HG03575 (cell line): ENCODE measurements around the gene LDLRAD4.
A peak's percentile ranks its signal among the peaks of the same experiment; 100 is the strongest.
"Not testable (repeated sequence)": the region's sequence is repeated elsewhere in the genome, so short reads cannot be mapped to it uniquely, and the experiment has no call there.

Experiments used
- ATAC-seq: cut with Tn5 transposase; IDR thresholded peaks from one replicate; pipeline ENCODE4 v1.9.1; 2021; ENCODE audit not compliant: unreplicated experiment, insufficient number of reproducible peaks, low FRiP score; ENCODE audit errors: extremely low read depth

The LDLRAD4 gene

GRCh38 chr18:13476312-13476711, 257.8 kb downstream of the LDLRAD4 start:
- ATAC-seq, result not testable (repeated sequence)

DNA sequence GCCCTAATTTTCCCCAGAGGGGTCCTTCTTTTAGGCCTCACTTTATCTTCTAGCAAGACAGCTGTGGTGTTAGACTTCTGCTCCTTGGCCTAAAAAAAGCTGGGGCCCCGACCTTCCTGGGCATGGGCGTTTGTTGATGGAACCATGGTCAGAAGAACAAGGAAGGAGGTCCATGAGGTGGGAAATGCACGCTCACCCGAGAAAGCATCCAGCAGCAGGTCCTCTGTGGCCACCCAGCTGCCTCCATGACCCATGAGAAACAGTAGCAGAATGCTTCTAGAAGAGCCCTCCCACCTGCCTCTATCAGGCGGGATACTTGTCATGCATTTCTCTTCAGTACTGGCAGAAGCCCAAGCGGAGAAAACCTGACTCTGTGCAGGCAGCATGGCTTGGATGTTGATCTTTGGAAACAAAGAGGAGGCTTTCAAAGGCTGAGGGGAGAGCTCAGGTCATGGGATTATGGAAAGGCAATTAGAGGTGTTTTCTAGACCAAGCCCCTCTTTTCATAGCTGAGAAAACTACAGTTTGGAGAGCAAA, 258.7 kb downstream of the LDLRAD4 start:
- no peak for ATAC-seq

DNA sequence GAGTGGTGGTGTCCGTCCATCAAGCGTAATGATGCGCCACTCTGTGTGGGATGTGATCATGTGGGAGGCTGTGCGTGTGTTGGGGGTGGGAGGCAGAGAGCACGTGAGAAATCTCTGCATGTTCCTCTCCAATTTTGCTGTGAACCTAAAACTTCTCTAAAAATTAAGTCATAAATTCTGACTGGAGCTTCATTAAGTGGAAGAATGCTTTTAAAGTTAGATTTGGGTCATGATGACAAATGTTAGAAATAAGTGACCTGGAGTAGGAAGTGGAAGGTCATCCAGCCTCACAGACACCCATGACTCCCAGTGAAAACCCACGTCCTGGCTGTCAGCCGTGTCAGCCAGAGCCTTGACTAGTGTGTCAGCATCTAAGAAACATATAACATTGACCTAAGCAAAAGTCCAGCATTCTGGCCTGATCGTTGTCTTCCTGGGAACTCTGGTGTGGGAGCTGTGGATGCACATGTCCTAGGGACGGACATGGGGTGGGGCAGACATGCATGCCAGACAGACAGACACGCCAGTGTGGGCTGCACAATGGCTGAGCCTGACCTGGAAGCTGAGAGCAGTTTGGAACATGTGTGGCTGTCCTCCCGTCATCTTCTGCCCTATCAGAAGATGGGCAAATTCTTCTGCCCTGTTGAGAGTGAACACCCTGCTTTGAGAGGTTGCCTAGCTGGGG, 262.2 kb downstream of the LDLRAD4 start:
- ATAC-seq, result no peak

GRCh38 chr18:13481331-13481730, 262.8 kb downstream of the LDLRAD4 start:
- ATAC-seq, result no peak

- peak; percentile 91 for ATAC-seq
Measured at GRCh38 chr18:13481820-13482617, 263.5 kb downstream of the LDLRAD4 start.

- no peak for ATAC-seq
Measured at GRCh38 chr18:13482618-13482945, 264.0 kb downstream of the LDLRAD4 start.

DNA sequence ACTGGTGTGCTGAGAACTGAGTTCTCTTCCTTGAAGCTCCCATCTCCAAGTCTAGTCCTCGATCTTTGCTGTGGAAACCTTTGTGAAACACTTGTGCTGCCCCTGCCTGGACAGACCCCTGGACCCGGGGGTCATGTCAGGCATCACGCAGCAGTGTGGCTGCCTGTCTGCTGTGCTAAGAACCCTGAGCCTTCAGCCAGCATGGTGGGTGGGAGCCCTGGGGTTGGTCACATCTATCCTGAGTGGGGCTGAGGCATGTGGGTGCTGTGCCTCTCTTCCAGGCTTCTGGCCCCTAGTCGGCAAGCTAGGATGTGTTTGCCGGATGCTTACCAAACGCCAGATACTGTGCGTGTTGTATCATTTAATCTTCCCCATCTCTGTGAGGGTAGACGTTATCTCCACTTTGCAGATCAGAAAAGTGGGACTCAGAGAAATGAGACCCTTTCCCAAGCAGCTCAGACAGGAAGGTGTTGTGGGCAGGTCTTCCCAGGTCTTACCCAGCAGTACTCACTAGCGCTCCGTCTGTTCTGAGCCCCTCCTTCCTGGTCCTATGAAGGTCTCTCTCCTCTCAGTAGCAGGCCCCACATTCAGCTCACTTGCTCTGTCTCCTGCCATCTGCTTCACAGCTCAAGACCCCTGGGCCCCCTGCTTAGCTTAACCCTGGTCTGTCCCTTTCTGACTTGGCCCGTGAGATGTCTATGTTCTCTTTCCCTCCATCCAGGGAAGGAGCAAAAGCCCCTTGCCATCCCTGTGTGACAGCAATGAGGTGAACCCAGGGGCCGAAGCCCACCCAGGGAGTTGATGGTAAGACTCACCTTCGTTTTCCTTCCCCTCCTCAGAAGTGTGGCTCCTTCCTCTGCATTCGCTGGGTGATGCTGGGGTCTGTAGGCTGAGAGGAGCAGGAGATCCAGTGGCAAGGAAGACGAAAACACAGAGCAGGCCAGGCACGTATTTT, 265.0 kb downstream of the LDLRAD4 start:
- no peak for ATAC-seq

DNA sequence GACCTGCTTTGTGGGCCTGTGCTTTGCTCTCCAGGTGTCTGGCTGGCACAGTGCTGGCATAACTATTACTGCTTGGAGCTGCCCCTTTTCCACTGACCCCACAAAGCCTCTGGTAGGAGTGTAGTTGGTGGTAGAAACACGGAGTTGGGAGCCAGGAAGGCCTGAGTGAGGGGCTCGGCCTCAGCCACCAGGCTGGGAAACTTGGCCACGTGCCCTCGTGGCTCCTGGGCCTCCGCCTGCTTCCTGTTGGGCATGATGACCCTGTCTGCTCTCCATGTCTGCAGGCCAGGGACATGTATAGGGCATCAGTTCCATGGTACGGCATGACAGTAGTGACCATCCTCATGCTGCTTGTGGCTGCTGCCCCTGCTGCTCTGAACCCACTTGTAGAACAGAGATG, 266.6 kb downstream of the LDLRAD4 start:
- no peak for ATAC-seq

GRCh38 chr18:13485604-13486003, 267.0 kb downstream of the LDLRAD4 start:
- ATAC-seq, result no peak

GRCh38 chr18:13486284-13486683, 267.7 kb downstream of the LDLRAD4 start:
- no peak for ATAC-seq

DNA sequence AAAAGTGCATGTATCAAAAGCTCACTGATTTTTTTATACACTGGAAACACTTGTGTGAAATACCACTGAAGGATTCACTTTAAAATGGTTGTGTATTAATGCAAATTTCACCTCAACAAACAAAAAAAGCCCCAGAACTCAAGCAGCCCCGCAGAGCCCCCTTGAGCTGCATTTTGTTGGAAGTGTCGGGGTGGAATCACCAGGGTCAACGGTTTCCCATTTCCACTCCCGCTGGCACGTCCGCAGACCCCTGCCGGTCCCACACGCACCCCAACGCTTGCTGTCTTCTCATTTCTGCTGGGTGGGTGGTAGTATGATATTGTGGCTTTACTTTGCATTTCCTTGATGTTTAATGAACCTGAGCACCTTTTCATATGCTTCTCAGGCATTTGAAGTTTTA, 268.1 kb downstream of the LDLRAD4 start:
- ATAC-seq, result no peak

GRCh38 chr18:13487237-13487636, 268.7 kb downstream of the LDLRAD4 start:
- no peak for ATAC-seq

DNA sequence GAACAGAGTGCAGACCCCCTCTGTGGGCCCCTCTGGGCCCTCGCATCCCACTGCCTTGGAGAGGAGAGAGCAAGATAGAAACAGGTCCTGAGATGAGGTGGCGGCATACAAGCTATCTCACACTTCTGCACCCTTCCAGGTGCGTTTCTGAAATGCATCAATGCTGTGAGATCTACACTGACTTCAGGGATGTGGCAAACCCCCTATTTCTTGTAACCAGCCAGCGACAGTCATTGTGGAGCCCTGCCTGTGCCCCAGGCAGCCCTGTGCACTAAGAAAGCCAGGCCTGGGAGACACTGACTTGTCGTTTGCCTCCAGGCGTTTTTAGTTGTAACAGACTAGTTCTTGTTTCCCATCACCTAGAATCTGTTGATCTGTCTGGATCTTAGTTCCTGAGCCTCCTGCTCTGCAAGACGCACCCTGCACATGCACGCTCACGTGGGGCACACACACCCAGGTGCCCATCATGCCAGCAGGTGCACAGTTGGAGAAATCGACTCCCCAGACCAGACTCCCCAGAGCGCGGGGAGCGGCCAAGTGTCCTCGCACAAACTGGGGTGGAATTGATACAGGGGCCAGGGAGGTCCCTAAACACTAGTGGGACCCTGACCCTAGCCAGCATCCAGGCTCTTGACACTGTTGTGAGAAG, 269.8 kb downstream of the LDLRAD4 start:
- no peak for ATAC-seq

GRCh38 chr18:13489303-13489702, 270.7 kb downstream of the LDLRAD4 start:
- not testable (repeated sequence) for ATAC-seq

GRCh38 chr18:13491138-13491537, 272.6 kb downstream of the LDLRAD4 start:
- ATAC-seq, result no peak

- no peak for ATAC-seq
Measured at GRCh38 chr18:13492314-13492713, 273.8 kb downstream of the LDLRAD4 start.

DNA sequence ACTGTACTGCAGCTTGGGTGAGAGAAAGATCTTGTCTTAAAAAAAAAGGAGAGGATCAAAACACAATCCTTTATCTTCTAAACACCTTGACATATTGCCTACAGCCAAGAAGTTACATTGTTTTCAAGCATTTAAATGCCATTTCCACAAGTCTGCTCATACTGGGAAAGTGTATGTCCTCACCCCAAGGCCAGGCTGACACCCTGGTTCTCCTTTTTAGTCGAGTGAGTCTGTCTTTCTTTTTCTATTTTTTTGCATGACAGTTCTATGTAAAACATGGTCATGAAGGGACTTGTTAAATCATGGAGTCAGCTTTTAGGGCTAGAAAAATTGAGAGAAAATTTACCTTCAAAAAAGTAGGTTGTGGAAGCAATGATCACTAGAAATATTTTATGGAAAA, 274.5 kb downstream of the LDLRAD4 start:
- no peak for ATAC-seq

DNA sequence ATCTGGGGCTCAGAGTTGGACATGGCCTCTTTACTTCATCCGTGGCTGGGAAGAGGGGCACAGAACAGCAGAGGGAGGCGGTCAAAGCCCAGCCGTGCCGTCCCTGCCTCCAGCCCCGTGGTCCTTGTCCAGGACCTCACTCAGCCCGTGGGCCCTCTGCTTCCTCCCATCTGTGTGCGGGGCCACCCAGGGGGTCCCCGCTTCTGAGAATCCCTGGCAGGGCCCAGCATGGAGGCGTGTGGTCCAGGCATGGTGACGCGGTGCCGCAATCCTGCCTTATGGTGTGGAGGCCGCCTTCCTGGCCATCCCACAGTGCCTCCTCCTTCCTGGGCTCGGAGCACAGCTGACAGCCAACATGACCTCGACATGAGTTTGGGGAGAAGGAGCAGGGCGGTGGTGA, 275.2 kb downstream of the LDLRAD4 start:
- no peak for ATAC-seq

- ATAC-seq, result no peak
Measured at GRCh38 chr18:13494871-13495445, 276.4 kb downstream of the LDLRAD4 start.
